MM.1S (cell line): ENCODE measurements around the gene ABCB8.

Source experiments
- DNase-seq: peaks from one replicate; pipeline ENCODE4 v3.0.0-alpha.2; 2015
- H2AFZ ChIP-seq: fragments of 300-600 bp; sonication (generic); 2 replicates; pipeline ENCODE4 v1.6.0; 2016; ENCODE audit warnings: antibody characterized with exemption, low read length
- H3F3A ChIP-seq: fragments of 300-600 bp; sonication (generic); 2 replicates; pipeline ENCODE4 v1.6.1; 2016; ENCODE audit warnings: mild to moderate bottlenecking, antibody characterized with exemption, low read length, moderate library complexity, mixed read lengths; ENCODE audit not compliant: insufficient read depth
- H3K27ac ChIP-seq: fragments of 300-600 bp; sonication (generic); 2 replicates; pipeline ENCODE4 v1.5.1; 2016; ENCODE audit warnings: mild to moderate bottlenecking, low read length
- H3K27me3 ChIP-seq: fragments of 300-600 bp; sonication (generic); replicated peaks from 2 replicates; pipeline ENCODE4 v1.6.0; 2016; ENCODE audit warnings: low read length; ENCODE audit not compliant: insufficient read depth
- H3K36me3 ChIP-seq: fragments of 300-600 bp; sonication (generic); replicated peaks from 2 replicates; pipeline ENCODE4 v1.6.1; 2016; ENCODE audit warnings: mild to moderate bottlenecking, low read length, mixed read lengths; ENCODE audit not compliant: insufficient read depth
- H3K4me1 ChIP-seq: fragments of 300-600 bp; sonication (generic); 2 replicates; pipeline ENCODE4 v1.6.1; 2016; ENCODE audit warnings: low read length, mixed read lengths
- H3K4me2 ChIP-seq: fragments of 300-600 bp; sonication (generic); 2 replicates; pipeline ENCODE4 v1.6.0; 2016; ENCODE audit warnings: low read depth, low read length
- H3K4me3 ChIP-seq: fragments of 300-600 bp; sonication (generic); 2 replicates; pipeline ENCODE4 v1.5.1; 2016; ENCODE audit warnings: low read length, mixed read lengths
- H3K79me2 ChIP-seq: fragments of 300-600 bp; sonication (generic); 2 replicates; pipeline ENCODE4 v1.6.1; 2016; ENCODE audit warnings: mixed run types, low read length, mixed read lengths
- H3K9ac ChIP-seq: fragments of 300-600 bp; sonication (generic); 2 replicates; pipeline ENCODE4 v1.6.1; 2016; ENCODE audit warnings: low read length, mixed read lengths
- H3K9me2 ChIP-seq: fragments of 300-600 bp; sonication (generic); replicated peaks from 2 replicates; pipeline ENCODE4 v1.6.1; 2016; ENCODE audit warnings: mild to moderate bottlenecking, low read length, mixed read lengths; ENCODE audit not compliant: insufficient read depth
- H3K9me3 ChIP-seq: fragments of 300-600 bp; sonication (generic); replicated peaks from 2 replicates; pipeline ENCODE4 v1.6.1; 2016; ENCODE audit warnings: mild to moderate bottlenecking, low read length, mixed read lengths; ENCODE audit not compliant: insufficient read depth
- H4K20me1 ChIP-seq: fragments of 300-600 bp; sonication (generic); 2 replicates; pipeline ENCODE4 v1.6.1; 2016; ENCODE audit warnings: mild to moderate bottlenecking, low read length, moderate library complexity, mixed read lengths; ENCODE audit not compliant: insufficient read depth
- CTCF ChIP-seq: fragments of 300-600 bp; sonication (generic); IDR thresholded peaks from 2 replicates; pipeline ENCODE4 v1.5.1; 2016; ENCODE audit warnings: antibody characterized with exemption, low read length, mixed read lengths
- EZH2 ChIP-seq: fragments of 300-600 bp; sonication (generic); optimal IDR thresholded peaks from 2 replicates; pipeline ENCODE3; 2017; ENCODE audit warnings: low read depth, mild to moderate bottlenecking, antibody characterized with exemption, low read length, mixed read lengths
- EZH2phosphoT487 ChIP-seq: fragments of 300-600 bp; sonication (generic); IDR thresholded peaks from 2 replicates; pipeline ENCODE4 v1.6.1; 2018; ENCODE audit warnings: antibody characterized with exemption, low read length

ABCB8 gene

GRCh38 chr7:150997075-150997511 lies 31.2 kb upstream of the ABCB8 start:
- Histone ChIP-seq H3K4me1 (no peaks in the 10 kb centered on the region), H3K79me2 (no peaks in the 10 kb centered on the region), H3K27me3 (peaks cover 15% of the 10 kb centered on the region), H3K9ac (no peak overlapping the region), H3K36me3 (no peaks in the 10 kb centered on the region), H3K4me2 (no peak overlapping the region), H4K20me1 (no peaks in the 10 kb centered on the region), H2AFZ (no peak overlapping the region), H3K4me3 (no peak overlapping the region), H3K9me2 (no peaks in the 10 kb centered on the region), H3K9me3 (no peaks in the 10 kb centered on the region), H3F3A (no peaks in the 10 kb centered on the region), H3K27ac (no peak overlapping the region)
- TF ChIP-seq EZH2 (no peak), CTCF (no peak), EZH2phosphoT487 (no peak)
- DNase-seq, result no peak

- H3K36me3 ChIP-seq, result no peaks in the 10 kb centered on the region
- H3K4me1 ChIP-seq, result no peaks in the 10 kb centered on the region
Observed at GRCh38 chr7:150997817-150998216, 30.4 kb upstream of the ABCB8 start.

GRCh38 chr7:150998341-150998740 lies 29.9 kb upstream of the ABCB8 start:
- Histone ChIP-seq H3K36me3 (no peaks in the 10 kb centered on the region), H3K9ac (no peak overlapping the region), H3K4me1 (no peaks in the 10 kb centered on the region), H2AFZ (no peak overlapping the region), H3K27me3 (peaks cover 15% of the 10 kb centered on the region), H3K79me2 (no peaks in the 10 kb centered on the region), H3F3A (no peaks in the 10 kb centered on the region), H3K4me3 (no peak overlapping the region), H3K9me3 (no peaks in the 10 kb centered on the region), H3K4me2 (no peak overlapping the region), H4K20me1 (no peaks in the 10 kb centered on the region), H3K9me2 (no peaks in the 10 kb centered on the region), H3K27ac (no peak overlapping the region)
- no peak for DNase-seq
- no peak for TF ChIP-seq CTCF
- no peak for TF ChIP-seq EZH2
- TF ChIP-seq EZH2phosphoT487, result no peak

More at GRCh38 chr7:150997817-150998216, 30.4 kb upstream of the ABCB8 start:
- H3K9me3 ChIP-seq, result no peaks in the 10 kb centered on the region
- H3K4me2 ChIP-seq, result no peak overlapping the region
- H3K9me2 ChIP-seq, result no peaks in the 10 kb centered on the region
- no peak overlapping the region for H2AFZ ChIP-seq
- peaks cover 15% of the 10 kb centered on the region for H3K27me3 ChIP-seq
- no peak overlapping the region for H3K9ac ChIP-seq
- no peaks in the 10 kb centered on the region for H3F3A ChIP-seq
- H3K79me2 ChIP-seq, result no peaks in the 10 kb centered on the region
- H3K27ac ChIP-seq, result no peak overlapping the region
- no peak for TF ChIP-seq EZH2
- no peak for TF ChIP-seq CTCF
- TF ChIP-seq EZH2phosphoT487, result no peak
- DNase-seq, result no peak
- H4K20me1 ChIP-seq, result no peaks in the 10 kb centered on the region
- H3K4me3 ChIP-seq, result no peak overlapping the region
